GM13976 (cell line): ENCODE measurements around the gene TMEM273.

Source experiments
- DNase-seq: peaks from one replicate; pipeline ENCODE4 v3.0.0; 2012; ENCODE audit warnings: low spot score
- in situ Hi-C: fragments of 300-500 bp; cut with MboI; formaldehyde crosslinking; loops from one replicate; pipeline ENCODE4 v1.12.0; 2022; ENCODE audit warnings: low sequenced_read_pairs, mixed read lengths, inconsistent platforms; ENCODE audit not compliant: unreplicated experiment
- TF ChIP-seq, protein P1 (sequence below): IDR thresholded peaks from 2 replicates; pipeline ENCODE4 v1.5.1; 2012; ENCODE audit warnings: borderline replicate concordance, mild to moderate bottlenecking; ENCODE audit not compliant: insufficient read depth; ENCODE audit errors: extremely low read depth, missing control alignments, control extremely low read depth

TMEM273 gene

DNA sequence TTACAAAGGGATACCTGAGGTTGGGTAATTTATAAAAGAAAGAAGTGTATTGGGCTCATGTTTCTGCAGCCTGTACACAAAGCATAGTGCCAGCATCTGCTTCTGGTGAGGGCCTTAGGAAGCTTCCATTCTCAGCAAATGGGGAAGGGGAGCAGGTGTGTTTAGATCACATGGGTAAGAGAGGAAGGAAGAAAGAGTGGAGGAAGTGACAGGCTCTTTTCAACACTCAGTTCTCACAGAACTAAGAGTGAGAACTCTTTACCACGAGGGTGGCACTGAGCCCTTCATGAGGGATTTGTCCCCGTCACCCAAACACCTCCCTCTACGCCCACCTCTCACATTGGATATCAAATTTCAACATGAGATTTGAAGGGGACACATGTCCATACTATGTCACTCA lies 53.9 kb downstream of the TMEM273 start:
- DNase-seq: no peak
- in situ Hi-C loops: no loop called here
- TF ChIP-seq, protein P1, sequence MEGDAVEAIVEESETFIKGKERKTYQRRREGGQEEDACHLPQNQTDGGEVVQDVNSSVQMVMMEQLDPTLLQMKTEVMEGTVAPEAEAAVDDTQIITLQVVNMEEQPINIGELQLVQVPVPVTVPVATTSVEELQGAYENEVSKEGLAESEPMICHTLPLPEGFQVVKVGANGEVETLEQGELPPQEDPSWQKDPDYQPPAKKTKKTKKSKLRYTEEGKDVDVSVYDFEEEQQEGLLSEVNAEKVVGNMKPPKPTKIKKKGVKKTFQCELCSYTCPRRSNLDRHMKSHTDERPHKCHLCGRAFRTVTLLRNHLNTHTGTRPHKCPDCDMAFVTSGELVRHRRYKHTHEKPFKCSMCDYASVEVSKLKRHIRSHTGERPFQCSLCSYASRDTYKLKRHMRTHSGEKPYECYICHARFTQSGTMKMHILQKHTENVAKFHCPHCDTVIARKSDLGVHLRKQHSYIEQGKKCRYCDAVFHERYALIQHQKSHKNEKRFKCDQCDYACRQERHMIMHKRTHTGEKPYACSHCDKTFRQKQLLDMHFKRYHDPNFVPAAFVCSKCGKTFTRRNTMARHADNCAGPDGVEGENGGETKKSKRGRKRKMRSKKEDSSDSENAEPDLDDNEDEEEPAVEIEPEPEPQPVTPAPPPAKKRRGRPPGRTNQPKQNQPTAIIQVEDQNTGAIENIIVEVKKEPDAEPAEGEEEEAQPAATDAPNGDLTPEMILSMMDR: no peak

DNA sequence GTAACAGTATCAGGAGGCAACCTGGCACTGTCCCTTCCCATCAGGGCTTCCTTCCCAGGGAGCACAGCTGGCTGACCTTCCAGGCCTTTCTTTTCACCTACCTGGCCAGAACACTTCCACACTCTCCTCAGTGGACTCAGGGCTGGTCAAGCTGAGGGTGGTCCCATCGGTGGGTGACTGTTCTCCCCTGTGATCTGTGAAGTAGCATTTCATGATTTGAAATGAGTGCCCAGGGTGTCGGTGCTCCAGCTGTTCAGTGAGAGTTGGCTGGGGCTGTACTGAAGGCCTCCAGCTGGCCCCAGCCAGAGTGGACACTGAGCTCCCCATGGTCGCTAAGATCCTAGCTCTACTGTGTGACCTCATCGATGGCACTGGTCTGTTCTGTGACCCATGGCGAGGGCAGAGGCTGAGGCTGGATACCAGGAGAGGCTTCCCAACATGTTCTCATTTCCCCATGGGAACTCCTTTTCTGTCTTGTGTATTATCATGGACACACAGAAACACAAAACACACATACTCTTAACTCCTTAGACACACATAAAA lies 54.4 kb downstream of the TMEM273 start, which contains the start of gene FAM170B:
Gene FAM170B (minus strand): TSS at position 316 of the 543 bp plus-strand sequence. CDS start 103 bp downstream, at position 213.
- in situ Hi-C loops: no loop called here
- no peak for DNase-seq
- TF ChIP-seq, protein P1: no peak

DNA sequence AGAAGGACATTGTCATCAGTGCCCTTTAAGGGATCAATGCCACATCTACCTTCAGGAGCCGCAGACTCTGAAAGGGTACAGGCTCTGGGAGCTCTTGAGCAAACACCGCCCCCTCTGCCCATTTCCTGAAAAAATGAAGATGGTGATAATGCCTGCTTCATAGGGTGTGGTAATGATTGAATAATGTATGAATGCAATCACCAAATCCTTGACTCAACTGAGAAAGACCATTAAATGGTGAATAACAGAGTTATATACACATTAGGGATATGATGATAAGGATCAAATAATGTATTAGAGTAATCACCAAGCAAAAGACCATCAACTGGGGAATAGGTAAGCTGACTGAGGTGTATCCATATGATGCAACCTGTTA lies 55.8 kb downstream of the TMEM273 start:
- in situ Hi-C loops: no loop called here
- no peak for DNase-seq
- TF ChIP-seq, protein P1: no peak

DNA sequence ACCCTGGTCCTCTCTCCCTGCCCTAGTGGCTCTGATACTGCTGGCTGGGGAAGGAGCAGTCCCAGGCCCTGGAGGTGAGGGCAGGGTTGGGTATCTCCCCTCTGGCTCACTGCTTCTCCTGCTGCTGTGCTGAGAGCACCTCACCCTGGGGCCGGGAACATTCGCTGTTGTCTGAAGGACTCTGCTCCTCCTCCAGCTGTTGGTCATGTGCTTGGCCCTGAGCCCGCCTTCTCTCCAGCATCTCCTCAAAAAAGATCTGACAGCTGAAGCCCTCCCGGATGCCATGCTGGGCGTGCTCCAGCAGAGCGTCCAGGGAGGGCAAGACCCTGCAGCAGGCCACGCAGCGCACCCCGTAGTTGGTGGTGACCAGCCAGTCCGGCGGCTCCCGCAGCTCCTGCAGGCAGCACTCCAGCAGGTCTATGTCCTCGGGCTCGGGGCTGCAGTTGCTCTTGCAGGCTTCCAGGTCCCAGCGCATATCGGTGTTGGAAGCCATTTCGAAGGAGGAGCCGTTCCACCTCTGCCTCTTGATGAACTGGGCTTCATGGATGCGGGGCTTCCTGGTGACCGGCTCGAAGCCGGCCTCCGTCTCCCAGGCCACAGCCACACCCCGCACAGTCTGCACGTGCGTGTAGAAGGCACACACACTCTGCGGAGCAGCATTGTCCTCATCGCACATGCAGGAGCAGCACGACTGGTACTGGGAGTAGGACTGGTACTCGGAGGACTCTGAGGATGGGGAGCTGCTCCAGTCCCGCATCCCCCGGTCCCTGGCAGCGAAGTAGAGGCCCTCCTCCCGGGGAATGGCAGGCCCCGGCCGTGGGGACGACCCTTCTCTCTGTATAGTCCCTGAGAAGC lies 56.5 kb downstream of the TMEM273 start:
- in situ Hi-C loops: no loop called here
- TF ChIP-seq, protein P1: no peak

DNA sequence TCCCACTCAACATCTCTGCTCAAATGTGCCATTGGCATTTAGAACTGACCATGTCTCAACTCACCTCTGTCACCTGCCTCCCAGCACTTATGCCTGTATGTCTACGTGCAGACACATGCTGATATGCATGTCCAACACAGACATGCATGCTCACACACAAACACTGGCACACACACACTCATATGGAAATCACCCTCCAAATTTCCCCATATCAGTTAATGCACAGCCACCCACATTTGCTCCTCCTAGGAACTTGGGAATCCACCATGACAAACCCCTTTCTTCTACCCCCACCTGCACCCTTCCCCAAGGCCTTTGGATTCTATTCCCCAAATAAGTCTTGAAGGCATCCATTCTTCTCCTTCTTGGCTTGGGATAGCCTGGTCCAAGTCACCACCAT lies 58.8 kb downstream of the TMEM273 start:
- no peak for DNase-seq
- TF ChIP-seq, protein P1: no peak
- in situ Hi-C loops: no loop called here

More for the DNA sequence above, 56.5 kb downstream of the TMEM273 start:
- no peak for DNase-seq

DNA sequence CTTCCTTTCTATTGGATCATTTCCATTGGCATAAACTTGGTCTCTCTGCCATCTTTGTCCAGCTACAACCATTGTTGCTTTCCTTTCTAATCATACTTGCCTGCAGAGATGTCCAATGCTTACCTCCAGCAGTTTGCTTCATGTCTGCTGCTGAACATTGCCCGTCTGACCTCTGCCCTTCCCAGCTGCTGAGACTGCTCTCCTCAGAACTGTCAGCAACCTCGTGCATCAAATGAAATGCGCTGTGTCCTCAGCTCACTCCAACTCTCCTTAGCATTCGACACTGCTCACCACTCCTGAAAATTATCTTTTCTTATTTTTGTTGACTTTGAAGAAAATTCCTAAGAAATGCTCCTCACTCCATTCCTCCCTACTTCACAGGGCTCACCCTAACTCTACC lies 59.3 kb downstream of the TMEM273 start:
- DNase-seq: no peak
- in situ Hi-C loops: no loop called here

More for the DNA sequence above, 59.3 kb downstream of the TMEM273 start:
- TF ChIP-seq, protein P1: no peak
